Vagina (tissue), 2 donors: ENCODE results near the gene TRMT44.

Source experiments
- CTCF ChIP-seq, 3 experiments: fragments of 450-650 bp in 2 of 3; fragments of 200-600 bp in 1 of 3; sonication (generic) in 1 of 3; IDR thresholded peaks; one replicate each; pipeline ENCODE4 v1.5.1; 2017 to 2019; ENCODE audit warnings: antibody characterized with exemption in 3 of 3, mild to moderate bottlenecking in 2 of 3, moderate library complexity in 2 of 3
- POLR2A ChIP-seq, 2 donors: fragments of 450-650 bp; IDR thresholded peaks; one replicate each; pipeline ENCODE4 v1.6.1; 2017; ENCODE audit warnings: antibody characterized with exemption in 2 of 2, mild to moderate bottlenecking in 2 of 2, moderate library complexity in 2 of 2
- POLR2AphosphoS5 ChIP-seq, 2 donors: sonication (generic); formaldehyde crosslinking; IDR thresholded peaks; one replicate each; pipeline ENCODE4 v1.9.0; 2017; ENCODE audit warnings: antibody characterized with exemption in 2 of 2, mild to moderate bottlenecking in 2 of 2, low read depth in 1 of 2; ENCODE audit not compliant: insufficient read depth in 1 of 2

GRCh38 chr4:8468746-8469535 lies 28.4 kb downstream of the TRMT44 start:
- TF ChIP-seq CTCF (IDR thresholded peaks at IDR 0.05): peak; percentile 50 to 93 (median 83)
- no peak for TF ChIP-seq POLR2AphosphoS5 (IDR thresholded peaks at IDR 0.05; ENCODE audit: insufficient read depth in 1 of 2, low read depth in 1 of 2)
- TF ChIP-seq POLR2A (IDR thresholded peaks at IDR 0.05): no peak
